HG03095 (cell line): Measurements from ENCODE around the gene PRKACB.
A peak's percentile ranks its signal among the peaks of the same experiment; 100 is the strongest.
"Not testable (repeated sequence)": the region's sequence is repeated elsewhere in the genome, so short reads cannot be mapped to it uniquely, and the experiment has no call there.

ENCODE experiments used
- ATAC-seq: cut with Tn5 transposase; IDR thresholded peaks from one replicate; pipeline ENCODE4 v1.9.1; 2021; ENCODE audit warnings: moderate library complexity; ENCODE audit not compliant: unreplicated experiment

PRKACB gene

GRCh38 chr1:84265867-84266266 lies 121.8 kb downstream of the PRKACB start:
- ATAC-seq, result no peak

DNA sequence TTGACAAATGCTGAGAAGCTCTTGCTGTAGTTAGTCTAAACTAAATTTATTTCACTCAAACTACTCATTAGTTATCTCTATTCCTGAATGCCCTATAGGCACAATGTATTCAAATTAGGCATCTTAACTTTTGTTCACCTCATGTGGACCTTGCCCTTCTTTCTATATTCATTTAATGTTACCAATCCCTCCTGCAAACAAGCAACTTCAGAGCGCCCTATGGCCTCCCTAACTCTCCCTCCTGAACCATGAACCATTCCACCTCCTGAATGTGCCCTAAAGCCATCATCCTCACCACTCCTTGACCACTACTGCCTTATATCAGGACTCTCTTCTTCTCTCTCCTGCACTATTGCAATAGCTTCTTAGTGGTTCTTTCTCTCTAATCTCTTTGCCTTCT lies 122.7 kb downstream of the PRKACB start:
- ATAC-seq, result no peak

DNA sequence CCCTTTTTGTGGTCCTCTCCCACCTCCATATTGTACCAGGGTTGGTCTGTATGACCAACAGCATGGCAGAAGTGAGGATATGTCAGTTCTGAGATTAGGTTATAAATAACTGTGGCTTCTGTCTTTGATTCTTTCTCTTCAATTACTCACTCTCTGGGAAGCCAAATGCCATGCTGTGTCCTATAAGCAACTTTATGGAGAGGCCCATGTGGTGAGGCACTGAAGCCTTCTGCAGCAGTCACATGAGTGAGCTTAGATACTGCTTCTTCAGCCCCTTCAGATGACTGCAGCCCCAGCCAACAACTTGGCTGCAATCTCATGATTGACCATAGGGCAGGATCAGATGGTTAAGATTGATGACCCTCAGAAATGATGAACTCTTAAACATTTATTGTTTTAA lies 123.4 kb downstream of the PRKACB start:
- ATAC-seq, result no peak

DNA sequence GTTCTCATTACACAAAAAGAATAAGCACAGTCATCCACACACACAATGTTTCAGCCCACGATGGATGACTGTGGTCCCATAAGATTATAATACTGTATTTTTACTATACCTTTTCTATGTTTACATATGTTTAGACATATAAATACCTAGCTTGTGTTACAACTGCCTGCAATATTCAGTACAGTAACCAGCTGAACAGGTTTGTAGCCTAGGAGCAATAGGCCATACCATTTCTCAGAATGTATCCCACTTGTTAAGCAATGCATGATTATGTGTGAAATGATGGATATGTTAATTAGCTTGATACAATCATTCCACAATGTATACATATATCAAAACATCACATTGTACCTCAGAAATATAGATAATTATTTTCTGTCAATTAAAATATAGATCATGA lies 124.3 kb downstream of the PRKACB start:
- no peak for ATAC-seq

GRCh38 chr1:84269306-84269705 lies 125.2 kb downstream of the PRKACB start:
- ATAC-seq, result no peak

DNA sequence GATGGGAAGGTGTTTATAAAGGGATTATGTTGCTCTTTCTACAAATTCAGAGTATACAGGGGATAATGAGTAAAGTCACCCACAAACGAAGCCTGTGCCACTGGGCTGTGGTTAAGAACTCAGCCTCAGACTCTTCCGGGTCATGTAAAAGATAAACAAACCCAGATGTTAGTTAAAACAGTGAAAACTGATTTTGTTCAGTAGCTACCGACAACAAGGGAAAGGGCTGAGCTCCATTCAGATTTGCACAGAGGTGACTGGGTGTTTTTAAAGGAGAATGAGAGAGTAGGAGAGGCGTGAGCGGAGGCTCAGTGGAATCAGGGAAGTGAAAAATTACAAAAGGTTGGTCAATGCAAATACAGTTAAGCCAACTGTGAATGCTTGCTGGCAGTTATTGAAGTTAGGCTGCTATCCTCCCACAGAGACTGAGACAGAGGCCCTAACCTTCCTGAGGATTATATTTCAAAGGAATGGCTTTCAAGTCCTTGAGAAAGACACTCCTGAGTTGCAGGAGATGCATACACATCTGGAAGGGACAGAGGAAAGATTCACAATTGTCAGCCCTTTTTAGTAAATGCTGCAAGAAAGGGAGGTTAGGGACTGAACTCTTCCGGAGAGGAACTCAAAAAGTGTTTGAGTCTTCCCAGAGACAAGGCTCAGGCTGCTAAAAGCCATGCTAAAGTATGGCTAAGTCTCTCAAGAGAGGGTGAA lies 127.5 kb downstream of the PRKACB start:
- peak; percentile 94 for ATAC-seq

- no peak for ATAC-seq
Observed at GRCh38 chr1:84272401-84272800, 128.3 kb downstream of the PRKACB start.

- no peak for ATAC-seq
Observed at GRCh38 chr1:84277343-84278059, 133.4 kb downstream of the PRKACB start.

- ATAC-seq, result no peak
Observed at GRCh38 chr1:84278905-84279304, 134.8 kb downstream of the PRKACB start.

DNA sequence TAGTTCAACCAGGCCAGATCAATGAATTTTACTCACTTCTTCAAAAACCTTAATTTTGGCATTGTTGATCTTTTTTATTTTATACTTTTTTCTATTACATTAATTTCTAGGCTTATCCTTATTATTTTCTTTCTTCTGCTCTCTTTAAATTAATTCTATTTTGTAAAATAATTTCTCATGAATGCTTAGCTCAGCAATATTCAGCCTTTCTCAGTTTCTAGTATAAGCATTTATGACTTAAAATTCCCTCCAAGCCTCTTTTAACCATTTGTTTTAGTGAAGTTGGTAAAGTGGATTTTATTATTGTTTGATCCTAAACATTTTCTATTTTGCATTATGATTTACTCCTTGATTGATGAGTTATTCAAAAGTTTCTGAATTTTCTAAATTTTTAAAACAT lies 136.8 kb downstream of the PRKACB start:
- no peak for ATAC-seq

GRCh38 chr1:84282780-84283333 lies 138.8 kb downstream of the PRKACB start:
- ATAC-seq, result no peak

DNA sequence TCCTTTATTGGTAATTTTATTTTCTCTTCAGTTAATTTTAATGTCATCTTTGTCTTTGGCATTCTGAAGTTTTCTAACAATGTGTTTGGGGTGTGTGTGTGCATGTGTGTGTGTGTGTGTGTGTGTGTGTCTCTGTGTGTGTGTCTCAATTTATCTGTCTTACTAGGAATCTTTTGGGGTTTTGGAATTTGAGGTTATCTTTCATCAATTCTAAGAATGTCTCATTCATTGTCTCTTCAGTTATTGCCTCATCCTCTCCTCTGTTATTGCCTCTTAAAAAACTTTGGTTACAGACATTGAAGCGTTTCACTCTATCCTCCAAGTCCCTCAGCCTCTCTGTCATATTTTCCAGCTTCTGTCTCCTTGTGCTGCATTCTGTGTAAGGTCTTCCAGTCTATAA lies 139.3 kb downstream of the PRKACB start:
- ATAC-seq, result no peak

DNA sequence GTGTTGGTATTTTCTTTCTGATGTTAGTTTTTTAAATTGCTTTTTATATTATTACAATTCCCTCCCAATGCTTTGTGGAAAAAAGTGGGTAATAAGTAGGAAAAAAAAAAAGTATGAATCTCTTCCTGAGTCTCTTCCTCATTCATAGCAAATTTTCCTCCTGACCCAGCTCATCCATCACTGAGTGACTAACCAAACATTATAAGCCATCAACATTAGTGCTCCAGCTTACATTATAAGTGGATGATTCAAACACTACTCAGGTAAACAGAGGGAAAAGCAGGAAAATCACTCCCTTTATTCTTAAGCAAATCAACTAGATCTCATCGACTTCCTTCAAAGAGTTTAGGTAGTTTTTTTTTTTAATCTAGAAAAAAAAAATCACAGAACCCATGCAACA lies 142.0 kb downstream of the PRKACB start:
- no peak for ATAC-seq

GRCh38 chr1:84287389-84287788 lies 143.3 kb downstream of the PRKACB start:
- ATAC-seq, result not testable (repeated sequence)
